ENCODE measurements around the gene NCDN.
A peak's percentile ranks its signal among the peaks of the same experiment; 100 is the strongest.

The NCDN gene

GRCh38 chr1:35573198-35574124 lies 15.9 kb downstream of the NCDN start, which contains the start of gene TFAP2E:
TSS of gene TFAP2E (plus strand) at chr1:35573314. CDS start at chr1:35573578, 264 bp downstream.
- H4K91ac ChIP-seq (ENCODE audit: low read depth, low read length, poor library complexity): no peak within 1 kb of the TSS
- no CpG with 5 or more reads among the region's 95 CpGs for WGBS, 2 donors (ENCODE audit: extremely low coverage in 2 of 2, insufficient read length in 2 of 2, insufficient replicate concordance in 1 of 2)
- H3K36me3 ChIP-seq (replicated peaks in 1 of 2; ENCODE audit: control insufficient read depth in 2 of 2, insufficient read depth in 2 of 2, low read length in 2 of 2): no peaks in the 10 kb centered on the region
- H3K18ac ChIP-seq (ENCODE audit: low read length): peak within 1 kb of the TSS; percentile 64
- H2BK5ac ChIP-seq (ENCODE audit: low read length): no peak within 1 kb of the TSS
- no peak for DNase-seq (ENCODE audit: low spot score)
- peak within 1 kb of the TSS; percentile 21 for H2AK5ac ChIP-seq (ENCODE audit: low read depth, low read length)
- peaks cover 3 to 11% of the 10 kb centered on the region in 2 donors for H3K4me1 ChIP-seq (ENCODE audit: control insufficient read depth in 2 of 2, insufficient read depth in 1 of 2, low read depth in 1 of 2, low read length in 2 of 2)
- no peak within 1 kb of the TSS for H4K8ac ChIP-seq (ENCODE audit: low read depth, low read length)
- H3K4me2 ChIP-seq (ENCODE audit: insufficient read depth, low read length, poor library complexity, severe bottlenecking): peak within 1 kb of the TSS; percentile 73
- H2BK120ac ChIP-seq (ENCODE audit: low read depth, low read length): peak within 1 kb of the TSS; percentile 8
- peaks cover 0 to 1% of the 10 kb centered on the region in 2 donors for H3K9me3 ChIP-seq (replicated peaks in 1 of 2; ENCODE audit: control insufficient read depth in 2 of 2, insufficient read depth in 1 of 2, low read depth in 1 of 2, low read length in 2 of 2)
- no peak within 1 kb of the TSS for H3K4ac ChIP-seq (ENCODE audit: low read length)
- H3K14ac ChIP-seq (ENCODE audit: low read length): no peak within 1 kb of the TSS
- peak within 1 kb of the TSS; percentile 90 for H2AFZ ChIP-seq (ENCODE audit: low read length)
- H3K9ac ChIP-seq (ENCODE audit: low read depth, low read length, poor library complexity): no peak within 1 kb of the TSS
- no peaks in the 10 kb centered on the region for H3K79me1 ChIP-seq (ENCODE audit: low read depth, low read length)
- H3K27me3 ChIP-seq (ENCODE audit: control insufficient read depth in 3 of 3, insufficient read depth in 3 of 3, low read depth in 1 of 3, low read length in 3 of 3): peaks cover 54 to 83% (median 72%) of the 10 kb centered on the region in 3 experiments
- H3K4me3 ChIP-seq (ENCODE audit: low read length in 2 of 2): peak within 1 kb of the TSS; percentile 44 to 48
- no peak within 1 kb of the TSS for H2BK15ac ChIP-seq (ENCODE audit: low read length)
- peak within 1 kb of the TSS; percentile 16 for H3K23ac ChIP-seq (ENCODE audit: low read depth, low read length, poor library complexity)
- no peak within 1 kb of the TSS for H3K27ac ChIP-seq (replicated peaks; ENCODE audit: low read length)
- H2BK12ac ChIP-seq (ENCODE audit: low read length): no peak within 1 kb of the TSS

- no peaks in the 10 kb centered on the region for H3K79me1 ChIP-seq (ENCODE audit: low read depth, low read length)
- H2BK5ac ChIP-seq (ENCODE audit: low read length): no peak overlapping the region
- H2AK5ac ChIP-seq (ENCODE audit: low read depth, low read length): peak overlapping the region; percentile 21
- no peak for DNase-seq (ENCODE audit: low spot score)
- H2BK12ac ChIP-seq (ENCODE audit: low read length): no peak overlapping the region
- peaks cover 0 to 1% of the 10 kb centered on the region in 2 donors for H3K9me3 ChIP-seq (replicated peaks in 1 of 2; ENCODE audit: control insufficient read depth in 2 of 2, insufficient read depth in 1 of 2, low read depth in 1 of 2, low read length in 2 of 2)
- peak overlapping the region; percentile 3 for H3K9ac ChIP-seq (ENCODE audit: low read depth, low read length, poor library complexity)
- H2BK120ac ChIP-seq (ENCODE audit: low read depth, low read length): peak overlapping the region; percentile 8
- H2AFZ ChIP-seq (ENCODE audit: low read length): no peak overlapping the region
- no peak overlapping the region for H3K4me3 ChIP-seq (ENCODE audit: low read length in 2 of 2)
- H2BK15ac ChIP-seq (ENCODE audit: low read length): no peak overlapping the region
- no peak overlapping the region for H3K18ac ChIP-seq (ENCODE audit: low read length)
- no peaks in the 10 kb centered on the region for H3K36me3 ChIP-seq (replicated peaks in 1 of 2; ENCODE audit: control insufficient read depth in 2 of 2, insufficient read depth in 2 of 2, low read length in 2 of 2)
- H4K91ac ChIP-seq (ENCODE audit: low read depth, low read length, poor library complexity): no peak overlapping the region
- peaks cover 55 to 87% (median 74%) of the 10 kb centered on the region in 3 experiments for H3K27me3 ChIP-seq (ENCODE audit: control insufficient read depth in 3 of 3, insufficient read depth in 3 of 3, low read depth in 1 of 3, low read length in 3 of 3)
- peak overlapping the region; percentile 89 for H3K23ac ChIP-seq (ENCODE audit: low read depth, low read length, poor library complexity)
- H3K27ac ChIP-seq (replicated peaks; ENCODE audit: low read length): no peak overlapping the region
- no CpG with 5 or more reads among the region's 48 CpGs for WGBS, 2 donors (ENCODE audit: extremely low coverage in 2 of 2, insufficient read length in 2 of 2, insufficient replicate concordance in 1 of 2)
- H3K14ac ChIP-seq (ENCODE audit: low read length): no peak overlapping the region
- no peak overlapping the region for H3K4ac ChIP-seq (ENCODE audit: low read length)
- no peak overlapping the region for H3K4me2 ChIP-seq (ENCODE audit: insufficient read depth, low read length, poor library complexity, severe bottlenecking)
- peaks cover 3 to 12% of the 10 kb centered on the region in 2 donors for H3K4me1 ChIP-seq (ENCODE audit: control insufficient read depth in 2 of 2, insufficient read depth in 1 of 2, low read depth in 1 of 2, low read length in 2 of 2)
- no peak overlapping the region for H4K8ac ChIP-seq (ENCODE audit: low read depth, low read length)
Observed at GRCh38 chr1:35574125-35574654, 16.6 kb downstream of the NCDN start.

GRCh38 chr1:35574655-35575415 lies 17.2 kb downstream of the NCDN start:
- peak overlapping the region; percentile 8 for H2BK120ac ChIP-seq (ENCODE audit: low read depth, low read length)
- peak overlapping the region; percentile 19 for H4K91ac ChIP-seq (ENCODE audit: low read depth, low read length, poor library complexity)
- no peak overlapping the region for H3K4ac ChIP-seq (ENCODE audit: low read length)
- H3K27me3 ChIP-seq (ENCODE audit: control insufficient read depth in 3 of 3, insufficient read depth in 3 of 3, low read depth in 1 of 3, low read length in 3 of 3): peaks cover 55 to 92% (median 74%) of the 10 kb centered on the region in 3 experiments
- H3K4me2 ChIP-seq (ENCODE audit: insufficient read depth, low read length, poor library complexity, severe bottlenecking): no peak overlapping the region
- H2BK15ac ChIP-seq (ENCODE audit: low read length): no peak overlapping the region
- no peak overlapping the region for H2BK12ac ChIP-seq (ENCODE audit: low read length)
- no peak overlapping the region for H3K4me3 ChIP-seq (ENCODE audit: low read length in 2 of 2)
- H3K23ac ChIP-seq (ENCODE audit: low read depth, low read length, poor library complexity): peak overlapping the region; percentile 89
- H3K18ac ChIP-seq (ENCODE audit: low read length): peak overlapping the region; percentile 55
- H3K79me1 ChIP-seq (ENCODE audit: low read depth, low read length): no peaks in the 10 kb centered on the region
- peaks cover 0 to 1% of the 10 kb centered on the region in 2 donors for H3K9me3 ChIP-seq (replicated peaks in 1 of 2; ENCODE audit: control insufficient read depth in 2 of 2, insufficient read depth in 1 of 2, low read depth in 1 of 2, low read length in 2 of 2)
- H2AFZ ChIP-seq (ENCODE audit: low read length): no peak overlapping the region
- peaks cover 3 to 12% of the 10 kb centered on the region in 2 donors for H3K4me1 ChIP-seq (ENCODE audit: control insufficient read depth in 2 of 2, insufficient read depth in 1 of 2, low read depth in 1 of 2, low read length in 2 of 2)
- H2BK5ac ChIP-seq (ENCODE audit: low read length): no peak overlapping the region
- H3K36me3 ChIP-seq (replicated peaks in 1 of 2; ENCODE audit: control insufficient read depth in 2 of 2, insufficient read depth in 2 of 2, low read length in 2 of 2): no peaks in the 10 kb centered on the region
- H3K14ac ChIP-seq (ENCODE audit: low read length): peak overlapping the region; percentile 42
- H3K27ac ChIP-seq (replicated peaks; ENCODE audit: low read length): no peak overlapping the region
- peak overlapping the region; percentile 3 for H3K9ac ChIP-seq (ENCODE audit: low read depth, low read length, poor library complexity)
- WGBS, 2 donors (ENCODE audit: extremely low coverage in 2 of 2, insufficient read length in 2 of 2, insufficient replicate concordance in 1 of 2): no CpG with 5 or more reads among the region's 30 CpGs
- H2AK5ac ChIP-seq (ENCODE audit: low read depth, low read length): peak overlapping the region; percentile 21
- no peak overlapping the region for H4K8ac ChIP-seq (ENCODE audit: low read depth, low read length)
- no peak for DNase-seq (ENCODE audit: low spot score)
